HEK293 (cell line): Measurements from ENCODE around the gene RNASE8.

ENCODE experiments used
- CTCF ChIA-PET: fragments of 350-600 bp; formaldehyde crosslinking; extraction: SDS; loops from one replicate; lab custom pipeline; 2021; ENCODE audit warnings: antibody characterized with exemption; lab: Yijun Ruan, JAX
- POLR2A ChIA-PET: fragments of 300-600 bp; formaldehyde crosslinking; extraction: SDS; loops from one replicate; lab custom pipeline; 2020; ENCODE audit warnings: antibody characterized with exemption, inconsistent platforms; lab: Yijun Ruan, JAX
- H3K27ac ChIP-seq: fragments of 200-500 bp; sonication (Bioruptor generic); 2 replicates; pipeline ENCODE4 v1.5.1; 2014; ENCODE audit warnings: low read depth, low read length, control low read depth, inconsistent platforms; ENCODE audit errors: extremely low read depth
- H3K36me3 ChIP-seq, 2 experiments: fragments of 200-500 bp in 1 of 2; sonication (Bioruptor generic) in 1 of 2; 1 replicate in 1 of 2; 2 replicates in 1 of 2; pipeline ENCODE4 v1.5.1; 2014 to 2017; ENCODE audit warnings: inconsistent platforms in 2 of 2, low read length in 2 of 2; ENCODE audit not compliant: control insufficient read depth in 2 of 2, insufficient read depth in 1 of 2
- H3K4me1 ChIP-seq: fragments of 200-500 bp; sonication (Bioruptor generic); 2 replicates; pipeline ENCODE4 v1.5.1; 2014; ENCODE audit warnings: mild to moderate bottlenecking, low read length, inconsistent platforms; ENCODE audit not compliant: control insufficient read depth, insufficient read depth
- H3K4me3 ChIP-seq: 2 replicates; pipeline ENCODE4 v1.5.1; 2011; ENCODE audit warnings: low read depth, mild to moderate bottlenecking, control low read depth, low read length, moderate library complexity
- H3K9me3 ChIP-seq: fragments of 200-500 bp; sonication (Bioruptor generic); 2 replicates; pipeline ENCODE4 v1.5.1; 2014; ENCODE audit warnings: low read depth, low read length, inconsistent platforms; ENCODE audit not compliant: control insufficient read depth, insufficient read depth
- BCL11A ChIP-seq: fragments of 450-650 bp; formaldehyde crosslinking; IDR thresholded peaks from 2 replicates; pipeline ENCODE4 v1.5.1; 2016; ENCODE audit warnings: low read depth, missing biosample characterization, missing genetic modification characterization
- GFI1B ChIP-seq: fragments of 450-650 bp; formaldehyde crosslinking; IDR thresholded peaks from 2 replicates; pipeline ENCODE4 v1.5.1; 2016; ENCODE audit warnings: missing biosample characterization, missing genetic modification characterization
- KLF1 ChIP-seq: fragments of 450-650 bp; formaldehyde crosslinking; IDR thresholded peaks from 2 replicates; pipeline ENCODE4 v1.5.1; 2016; ENCODE audit warnings: missing biosample characterization, missing genetic modification characterization
- MYNN ChIP-seq: fragments of 450-650 bp; formaldehyde crosslinking; IDR thresholded peaks from 2 replicates; pipeline ENCODE4 v1.5.1; 2016; ENCODE audit warnings: missing biosample characterization, missing genetic modification characterization, borderline replicate concordance
- OVOL3 ChIP-seq: fragments of 450-650 bp; formaldehyde crosslinking; IDR thresholded peaks from 2 replicates; pipeline ENCODE4 v1.5.1; 2016; ENCODE audit warnings: missing biosample characterization, missing genetic modification characterization
- TSHZ1 ChIP-seq: fragments of 450-650 bp; formaldehyde crosslinking; IDR thresholded peaks from 2 replicates; pipeline ENCODE4 v1.5.1; 2016; ENCODE audit warnings: missing biosample characterization, missing genetic modification characterization, borderline replicate concordance
- ZBTB17 ChIP-seq: fragments of 450-650 bp; formaldehyde crosslinking; IDR thresholded peaks from 2 replicates; pipeline ENCODE4 v1.5.1; 2016; ENCODE audit warnings: missing biosample characterization, missing genetic modification characterization
- ZBTB48 ChIP-seq: fragments of 450-650 bp; formaldehyde crosslinking; IDR thresholded peaks from 2 replicates; pipeline ENCODE4 v1.5.1; 2016; ENCODE audit warnings: missing biosample characterization, missing genetic modification characterization
- ZNF146 ChIP-seq: fragments of 450-650 bp; formaldehyde crosslinking; IDR thresholded peaks from 2 replicates; pipeline ENCODE4 v1.5.1; 2016; ENCODE audit warnings: missing biosample characterization, missing genetic modification characterization
- ZNF157 ChIP-seq: fragments of 450-650 bp; formaldehyde crosslinking; IDR thresholded peaks from 2 replicates; pipeline ENCODE4 v1.5.1; 2016; ENCODE audit warnings: missing biosample characterization, missing genetic modification characterization
- ZNF169 ChIP-seq: fragments of 450-650 bp; formaldehyde crosslinking; IDR thresholded peaks from 2 replicates; pipeline ENCODE4 v1.5.1; 2016; ENCODE audit warnings: missing biosample characterization, missing genetic modification characterization
- ZNF184 ChIP-seq: fragments of 450-650 bp; IDR thresholded peaks from 2 replicates; pipeline ENCODE4 v1.5.1; 2018; ENCODE audit warnings: missing biosample characterization, mild to moderate bottlenecking, missing genetic modification characterization
- ZNF341 ChIP-seq: fragments of 450-650 bp; formaldehyde crosslinking; IDR thresholded peaks from 2 replicates; pipeline ENCODE4; 2016; ENCODE audit warnings: low read depth, missing biosample characterization, missing genetic modification characterization
- ZNF366 ChIP-seq: fragments of 450-650 bp; formaldehyde crosslinking; conservative IDR thresholded peaks from 2 replicates; pipeline ENCODE4 v1.5.1; 2016; ENCODE audit warnings: missing biosample characterization, missing genetic modification characterization
- ZNF426 ChIP-seq: fragments of 450-650 bp; formaldehyde crosslinking; IDR thresholded peaks from 2 replicates; pipeline ENCODE4 v1.5.1; 2017; ENCODE audit warnings: missing biosample characterization, missing genetic modification characterization, mild to moderate bottlenecking, inconsistent platforms, moderate library complexity
- ZNF521 ChIP-seq: fragments of 450-650 bp; formaldehyde crosslinking; IDR thresholded peaks from 2 replicates; pipeline ENCODE4 v1.5.1; 2017; ENCODE audit warnings: missing biosample characterization, mild to moderate bottlenecking, missing genetic modification characterization
- ZNF561 ChIP-seq: fragments of 450-650 bp; IDR thresholded peaks from 2 replicates; pipeline ENCODE4 v1.5.1; 2018; ENCODE audit warnings: missing biosample characterization, missing genetic modification characterization, borderline replicate concordance
- ZNF571 ChIP-seq: fragments of 450-650 bp; formaldehyde crosslinking; IDR thresholded peaks from 2 replicates; pipeline ENCODE4 v1.5.0; 2017; ENCODE audit warnings: missing biosample characterization, missing genetic modification characterization
- ZNF600 ChIP-seq: fragments of 450-650 bp; formaldehyde crosslinking; IDR thresholded peaks from 2 replicates; pipeline ENCODE4 v1.5.1; 2016; ENCODE audit warnings: missing biosample characterization, missing genetic modification characterization
- ZNF623 ChIP-seq: fragments of 450-650 bp; formaldehyde crosslinking; IDR thresholded peaks from 2 replicates; pipeline ENCODE4 v1.5.1; 2016; ENCODE audit warnings: missing biosample characterization, missing genetic modification characterization
- ZNF654 ChIP-seq: fragments of 450-650 bp; formaldehyde crosslinking; IDR thresholded peaks from 2 replicates; pipeline ENCODE4 v1.5.1; 2016; ENCODE audit warnings: low read depth, missing biosample characterization, missing genetic modification characterization
- ZNF76 ChIP-seq: fragments of 450-650 bp; formaldehyde crosslinking; IDR thresholded peaks from 2 replicates; pipeline ENCODE4; 2016; ENCODE audit warnings: low read depth, missing biosample characterization, missing genetic modification characterization, borderline replicate concordance
- ZNF768 ChIP-seq: fragments of 450-650 bp; formaldehyde crosslinking; IDR thresholded peaks from 2 replicates; pipeline ENCODE4 v1.5.1; 2018; ENCODE audit warnings: missing biosample characterization, mild to moderate bottlenecking, missing genetic modification characterization
- ZXDB ChIP-seq: fragments of 450-650 bp; formaldehyde crosslinking; IDR thresholded peaks from 2 replicates; pipeline ENCODE4 v1.5.1; 2016; ENCODE audit warnings: missing biosample characterization, missing genetic modification characterization

Gene RNASE8

DNA sequence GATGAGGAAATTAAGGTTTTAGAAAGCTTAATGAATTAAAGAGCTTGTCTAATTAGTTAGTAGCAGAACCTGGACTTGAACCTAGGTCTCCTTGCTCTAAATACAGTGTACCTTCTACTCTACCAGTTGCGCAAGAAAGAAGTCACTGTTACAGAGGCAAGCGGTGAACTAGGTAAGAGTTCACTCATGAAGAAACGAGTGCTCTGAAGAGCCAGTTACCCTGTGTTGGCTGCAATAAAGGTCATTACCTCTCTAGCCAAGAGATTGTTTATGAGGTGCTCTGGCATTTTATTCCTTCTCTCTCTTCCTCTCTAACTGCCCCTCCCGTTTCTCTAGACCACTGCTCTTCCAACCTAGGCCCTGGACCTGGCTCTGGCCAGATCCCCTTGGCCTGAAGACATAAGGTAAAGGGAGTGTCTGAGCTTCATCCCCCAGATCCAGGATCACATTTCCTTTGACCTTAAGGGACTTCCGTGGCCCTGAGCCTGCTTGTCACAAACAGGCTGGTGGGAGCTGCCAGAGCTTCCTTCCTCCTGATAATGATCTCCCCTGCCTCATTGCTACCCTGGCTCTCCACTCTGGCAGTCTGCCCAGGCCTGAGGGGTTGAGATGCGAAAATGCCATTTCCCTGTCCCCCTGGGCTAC lies 13.5 kb upstream of the RNASE8 start (continued):
- TF ChIP-seq ZNF654 (tag by site-specific recombination) (no peak), GFI1B (no peak)

GRCh38 chr14:21047378-21047781 lies 10.2 kb upstream of the RNASE8 start:
- no peak overlapping the region for H3K27ac ChIP-seq

GRCh38 chr14:21048638-21049037 lies 9.0 kb upstream of the RNASE8 start:
- H3K4me1 ChIP-seq, result no peaks in the 10 kb centered on the region
- no peaks in the 10 kb centered on the region for H3K9me3 ChIP-seq
- POLR2A ChIA-PET, result interaction anchor here (2.1 kb wide), 1 partner anchor 44 kb away, joined by 4 read pairs; no protein-coding TSS in a partner anchor
- H3K27ac ChIP-seq, result no peak overlapping the region
- no peak for TF ChIP-seq ZNF426 (tag by site-specific recombination)
- no peak for TF ChIP-seq OVOL3 (tag by site-specific recombination)
- no peak for TF ChIP-seq ZNF521
- no peak for TF ChIP-seq BCL11A
- no peak for TF ChIP-seq ZNF157 (tag by site-specific recombination)
- no peak for TF ChIP-seq ZXDB
- TF ChIP-seq ZNF341 (tag by site-specific recombination), result no peak
- TF ChIP-seq ZNF571 (tag by site-specific recombination), result no peak
- TF ChIP-seq ZBTB48 (tag by site-specific recombination), result no peak
- no peak for TF ChIP-seq ZNF561
- TF ChIP-seq ZNF184 (tag by site-specific recombination), result no peak
- TF ChIP-seq ZNF600 (tag by site-specific recombination), result no peak
- TF ChIP-seq ZBTB17 (tag by site-specific recombination), result no peak
- TF ChIP-seq ZNF146 (tag by site-specific recombination), result no peak
- no peak for TF ChIP-seq ZNF768 (tag by site-specific recombination)
- TF ChIP-seq ZNF169 (tag by site-specific recombination), result no peak
- no peak for TF ChIP-seq ZNF366 (tag by site-specific recombination)
- TF ChIP-seq KLF1 (tag by site-specific recombination), result no peak
- no peak for TF ChIP-seq ZNF623
- TF ChIP-seq, all 188 proteins: peak for 0
- CTCF ChIA-PET, result interaction anchor here (1.0 to 2.0 kb wide), 4 partner anchors 8 to 56 kb away, joined by 3 to 8 read pairs (median 5); partner anchors contain the start of gene ARHGEF40
- H3K4me3 ChIP-seq, result no peak overlapping the region
- no peaks in the 10 kb centered on the region for H3K36me3 ChIP-seq

More at GRCh38 chr14:21047378-21047781, 10.2 kb upstream of the RNASE8 start:
- CTCF ChIA-PET, result interaction anchor here (0.6 to 3.2 kb wide), 9 partner anchors 8 to 185 kb away, joined by 3 to 20 read pairs (median 4); partner anchors contain the start of gene ARHGEF40
- Histone ChIP-seq H3K4me1 (no peaks in the 10 kb centered on the region), H3K4me3 (no peak overlapping the region), H3K9me3 (no peaks in the 10 kb centered on the region), H3K36me3 (no peaks in the 10 kb centered on the region)
- TF ChIP-seq ZBTB17 (tag by site-specific recombination), result peak; percentile 78
- no peak for TF ChIP-seq MYNN (tag by site-specific recombination)
- no peak for TF ChIP-seq ZNF426 (tag by site-specific recombination)
- no peak for TF ChIP-seq ZNF76 (tag by site-specific recombination)
- POLR2A ChIA-PET, result interaction anchor here (1.0 to 2.1 kb wide), 2 partner anchors 24 to 45 kb away, joined by 3 to 4 read pairs; no protein-coding TSS in a partner anchor

- Histone ChIP-seq H3K27ac (no peak overlapping the region), H3K36me3 (no peaks in the 10 kb centered on the region), H3K4me3 (no peak overlapping the region), H3K9me3 (no peaks in the 10 kb centered on the region), H3K4me1 (no peaks in the 10 kb centered on the region)
- TF ChIP-seq ZBTB17 (tag by site-specific recombination) (peak; percentile 78), TSHZ1 (tag by site-specific recombination) (no peak)
- CTCF ChIA-PET, result interaction anchor here (1.0 to 2.0 kb wide), 2 partner anchors 9 to 56 kb away, joined by 3 to 4 read pairs; no protein-coding TSS in a partner anchor
- POLR2A ChIA-PET, result interaction anchor here (2.1 kb wide), 1 partner anchor 43 kb away, joined by 4 read pairs; no protein-coding TSS in a partner anchor
Observed at GRCh38 chr14:21049271-21049673, 8.3 kb upstream of the RNASE8 start.
